IPS-NIHi11 (cell line): Measurements from ENCODE around the gene JPH2.

Experiments used
- DNase-seq: peaks from one replicate; pipeline ENCODE4 v3.0.0; 2012; ENCODE audit warnings: mixed read lengths, low spot score

Gene JPH2

GRCh38 chr20:44102582-44102981, 84.4 kb downstream of the JPH2 start:
- DNase-seq = no peak

DNA sequence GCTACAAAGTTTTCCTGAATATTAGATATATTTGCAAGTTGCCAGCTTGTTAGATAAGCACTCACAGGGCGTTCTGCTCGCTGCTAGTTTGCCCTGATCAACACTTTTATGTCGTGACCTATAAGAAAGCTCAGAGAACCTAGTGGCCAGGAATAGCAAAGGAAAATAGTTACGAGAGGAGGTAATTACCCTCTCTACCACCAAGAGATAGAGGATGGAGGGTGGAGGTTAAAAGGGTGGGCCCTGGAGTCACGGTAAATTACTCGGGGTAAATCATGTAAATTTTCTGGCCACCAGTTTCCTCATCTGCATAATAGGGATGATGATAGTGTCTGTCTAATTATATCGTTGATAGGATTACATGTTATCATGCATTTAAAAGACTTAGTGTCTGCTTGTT, 87.2 kb downstream of the JPH2 start:
- DNase-seq = no peak

- no peak for DNase-seq
Observed at GRCh38 chr20:44098657-44099056, 88.3 kb downstream of the JPH2 start.

- DNase-seq = no peak
Observed at GRCh38 chr20:44098256-44098630, 88.7 kb downstream of the JPH2 start.

- no peak for DNase-seq
Observed at GRCh38 chr20:44097521-44098255, 89.3 kb downstream of the JPH2 start.

DNA sequence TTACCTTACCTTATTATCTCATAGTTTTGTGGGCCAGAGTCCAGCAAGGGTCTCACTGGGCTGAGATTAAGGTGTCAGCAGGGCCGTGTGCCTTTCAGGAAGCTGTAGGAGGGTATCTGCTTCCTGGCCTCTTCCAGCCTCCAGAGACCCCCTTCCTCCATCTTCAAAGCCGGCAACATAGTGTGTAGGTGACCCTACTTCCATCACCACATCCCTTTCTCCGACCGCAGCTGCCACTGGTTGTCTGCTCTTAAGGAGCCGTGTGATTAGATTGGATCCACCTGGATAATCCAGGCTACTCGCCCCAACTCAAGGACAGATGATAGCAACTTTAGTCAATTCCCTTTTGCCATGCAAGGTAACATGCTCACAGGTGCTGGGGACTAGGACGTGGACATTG, 91.2 kb downstream of the JPH2 start:
- no peak for DNase-seq

- DNase-seq = no peak
Observed at GRCh38 chr20:44093249-44093582, 93.8 kb downstream of the JPH2 start.

GRCh38 chr20:44092551-44093248, 94.3 kb downstream of the JPH2 start:
- no peak for DNase-seq

DNA sequence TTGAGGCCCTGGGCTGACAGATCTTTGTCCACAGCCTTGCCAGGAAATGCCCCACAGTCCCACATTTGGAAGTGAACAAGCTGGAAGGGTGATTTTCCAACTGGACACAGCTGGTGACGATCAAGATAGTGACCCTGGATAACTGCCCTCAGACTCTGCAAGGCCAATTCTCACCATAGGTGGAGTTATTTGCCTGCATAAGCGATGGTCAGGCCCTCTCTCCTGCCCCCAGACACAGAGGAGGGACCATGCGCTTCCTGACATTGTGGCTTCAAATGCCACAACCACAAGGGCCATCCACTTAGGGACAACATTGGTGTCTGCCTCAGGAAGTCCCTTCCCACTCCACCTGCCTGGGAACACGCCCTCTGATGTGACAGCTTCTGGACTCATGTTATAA, 96.0 kb downstream of the JPH2 start:
- no peak for DNase-seq

DNA sequence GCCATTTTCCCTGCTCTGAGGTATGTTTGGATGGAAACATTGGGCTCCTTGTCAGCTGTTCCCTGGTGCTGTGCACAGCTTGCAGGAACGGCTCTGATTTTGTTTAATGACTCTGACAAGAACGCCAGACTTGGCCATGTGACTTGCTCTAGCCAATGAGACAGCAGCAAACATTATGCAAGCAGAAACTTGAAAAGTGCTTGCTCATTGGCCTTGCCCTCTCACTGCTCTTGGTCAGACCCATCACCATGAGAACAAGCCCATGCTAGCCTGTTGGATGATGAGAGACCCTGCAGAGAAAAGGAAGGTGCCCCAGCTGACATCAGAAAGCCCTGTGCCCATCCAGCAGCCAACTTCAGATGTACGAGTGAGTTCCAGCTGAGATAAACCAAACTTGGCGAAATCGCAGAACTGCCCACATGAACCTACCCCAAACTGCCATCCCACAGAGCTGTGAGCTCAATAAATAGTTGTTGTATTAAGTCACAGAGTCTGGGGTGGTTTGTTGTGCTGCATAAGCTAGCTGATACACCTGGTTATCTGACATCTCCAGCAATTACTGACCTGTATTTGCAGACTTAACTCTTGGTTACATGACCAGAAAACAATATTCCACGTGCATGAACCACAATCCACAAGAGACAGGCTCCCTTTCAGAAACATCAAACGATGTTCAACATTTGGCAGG, 96.9 kb downstream of the JPH2 start:
- DNase-seq = peak; percentile 53

GRCh38 chr20:44087857-44088120, 99.2 kb downstream of the JPH2 start:
- no peak for DNase-seq

GRCh38 chr20:44087051-44087856, 99.7 kb downstream of the JPH2 start:
- DNase-seq = no peak

DNA sequence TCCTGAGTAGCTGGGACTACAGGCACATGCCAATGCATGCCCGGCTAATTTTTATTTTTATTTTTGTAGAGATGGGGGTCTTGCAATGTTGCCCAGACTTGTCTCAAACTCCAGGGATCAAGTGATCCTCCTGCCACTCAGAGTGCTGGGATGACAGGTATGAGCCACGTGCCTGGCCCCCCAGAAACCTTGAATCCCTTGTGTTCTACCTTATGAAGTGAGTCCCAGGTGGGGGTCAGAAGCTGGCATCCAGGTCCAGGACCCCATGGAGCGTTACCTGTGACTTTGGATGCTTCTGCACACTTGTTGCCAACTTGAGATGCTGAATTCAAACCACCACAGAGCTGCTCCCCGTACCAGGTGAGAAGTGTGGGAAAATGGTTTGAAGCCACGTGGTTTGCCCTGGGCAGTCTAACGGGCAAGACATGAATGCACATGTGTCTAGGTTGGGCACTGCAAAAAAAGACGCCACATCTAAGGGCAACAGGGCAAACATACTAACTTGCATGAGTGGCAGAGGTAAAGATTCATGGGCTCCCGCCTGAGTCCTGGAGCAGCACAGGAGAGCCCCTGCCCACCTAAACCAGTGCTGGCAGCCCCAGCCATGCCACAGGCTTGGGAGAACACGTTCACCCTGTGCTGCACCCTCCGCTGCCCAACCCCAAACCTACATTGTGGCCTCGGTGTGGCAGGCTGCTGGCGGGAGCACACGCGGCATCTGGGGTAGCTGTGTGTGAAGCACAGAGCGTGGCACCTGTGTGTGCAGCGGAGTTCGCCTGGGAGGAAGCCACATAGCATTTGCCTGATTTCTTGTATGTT, 101.2 kb downstream of the JPH2 start:
- DNase-seq = no peak

GRCh38 chr20:44084891-44085290, 102.1 kb downstream of the JPH2 start:
- no peak for DNase-seq

DNA sequence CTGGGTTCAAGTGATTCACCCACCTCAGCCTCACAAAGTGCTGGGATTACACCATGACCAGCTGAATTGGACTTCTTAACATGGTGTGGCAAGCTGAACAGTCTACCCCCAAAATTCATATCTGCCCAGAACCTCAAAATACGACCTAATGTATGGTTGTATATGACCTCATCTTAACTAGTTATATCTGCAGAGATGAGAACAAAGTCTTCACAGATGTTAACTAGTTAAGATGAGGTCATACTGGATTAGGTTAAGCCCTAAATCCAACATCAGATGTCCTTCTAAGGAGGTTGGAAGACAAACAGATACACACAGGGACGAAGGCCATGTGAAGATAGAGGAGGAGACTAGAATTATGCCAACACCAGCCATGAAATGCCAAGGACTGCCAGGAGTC, 102.5 kb downstream of the JPH2 start:
- no peak for DNase-seq

GRCh38 chr20:44083220-44083933, 103.6 kb downstream of the JPH2 start:
- DNase-seq = peak; percentile 49

DNA sequence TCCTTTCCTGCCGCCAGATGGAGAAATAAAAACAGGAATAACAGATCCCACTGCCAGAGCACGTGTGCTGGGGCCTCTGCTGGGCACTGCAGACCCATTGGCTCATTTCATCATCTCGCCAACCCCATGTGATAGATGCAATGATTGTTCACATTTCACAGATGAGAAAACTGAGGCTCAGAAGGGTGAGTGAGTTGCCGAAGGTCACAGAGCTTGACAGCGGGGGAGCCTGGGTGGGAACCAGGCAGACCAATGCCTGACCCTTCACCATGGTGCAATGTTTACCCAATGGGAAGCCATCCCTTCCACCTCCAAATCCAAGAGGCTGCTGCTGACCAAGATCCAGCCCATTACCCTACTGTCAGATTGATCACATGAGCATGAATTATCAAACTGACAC, 105.1 kb downstream of the JPH2 start:
- no peak for DNase-seq

DNA sequence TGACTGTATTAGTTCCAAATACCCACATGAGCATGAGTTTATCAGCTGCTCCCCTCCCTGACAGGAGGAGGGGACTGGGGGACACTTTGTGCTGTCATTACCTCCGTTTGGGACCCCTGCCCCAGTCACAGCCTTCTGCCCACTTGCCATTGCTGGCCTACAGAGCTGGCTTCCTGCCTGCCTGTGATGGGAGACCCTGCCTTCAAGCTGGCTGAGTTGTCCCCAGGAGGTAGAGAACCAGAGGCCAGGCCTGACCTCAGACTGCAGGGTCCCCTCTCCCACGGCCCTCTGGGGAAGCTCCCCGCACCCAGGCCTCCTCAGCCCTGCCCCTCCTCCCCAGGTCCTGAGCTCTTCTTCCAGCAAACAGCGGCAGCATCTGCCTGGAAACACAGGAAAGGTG, 105.5 kb downstream of the JPH2 start:
- DNase-seq = no peak

DNA sequence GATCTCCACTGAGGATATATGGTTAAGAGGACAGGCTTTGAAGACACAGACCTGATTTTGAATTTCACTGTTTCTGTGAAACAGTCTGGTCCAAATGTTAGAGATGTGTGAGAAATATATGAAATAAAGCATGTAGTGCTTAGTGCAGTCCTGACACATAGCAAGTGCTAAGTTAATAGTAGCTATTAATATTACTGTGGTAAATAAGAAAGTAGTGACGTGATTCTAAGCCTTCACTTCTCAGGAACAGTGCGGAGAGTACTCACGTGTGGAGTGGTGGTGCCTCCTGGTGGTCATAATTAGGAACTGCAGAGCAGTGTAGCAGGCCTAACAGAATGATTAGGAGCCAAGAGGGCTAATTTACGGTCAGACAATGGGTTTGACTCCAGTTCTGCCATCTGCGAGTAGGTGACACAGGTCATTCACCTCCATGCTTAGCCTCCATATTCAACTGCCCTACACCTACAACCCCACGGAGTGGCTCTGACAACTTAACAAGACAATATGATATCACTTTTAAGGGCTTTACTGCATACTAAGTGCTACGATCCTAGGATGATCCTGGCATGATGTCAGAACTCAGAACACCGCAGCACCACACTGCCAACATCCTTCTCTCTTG, 106.2 kb downstream of the JPH2 start:
- peak; percentile 87 for DNase-seq

DNA sequence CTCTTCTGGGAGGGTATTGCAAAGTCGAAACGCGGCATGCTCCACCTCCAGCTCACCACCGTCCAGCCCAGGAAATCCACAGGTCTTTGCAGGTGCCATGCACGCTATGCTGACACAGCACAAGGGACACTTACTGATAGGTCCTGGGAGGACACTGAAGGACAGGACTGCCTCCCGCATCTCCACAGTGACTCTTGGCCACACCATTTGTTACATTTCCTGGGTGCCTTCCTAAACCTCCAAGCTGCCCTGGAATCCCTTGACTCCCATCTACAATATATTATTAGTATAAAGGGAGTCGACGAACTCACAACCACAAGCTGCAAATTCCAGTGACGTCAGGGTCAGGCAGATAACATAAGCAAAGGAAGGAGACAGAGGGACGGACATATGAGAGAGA, 106.9 kb downstream of the JPH2 start:
- DNase-seq = no peak

GRCh38 chr20:44079291-44079690, 107.7 kb downstream of the JPH2 start:
- DNase-seq = no peak
